Measurements from ENCODE around the gene FAM227A.

The FAM227A gene

DNA sequence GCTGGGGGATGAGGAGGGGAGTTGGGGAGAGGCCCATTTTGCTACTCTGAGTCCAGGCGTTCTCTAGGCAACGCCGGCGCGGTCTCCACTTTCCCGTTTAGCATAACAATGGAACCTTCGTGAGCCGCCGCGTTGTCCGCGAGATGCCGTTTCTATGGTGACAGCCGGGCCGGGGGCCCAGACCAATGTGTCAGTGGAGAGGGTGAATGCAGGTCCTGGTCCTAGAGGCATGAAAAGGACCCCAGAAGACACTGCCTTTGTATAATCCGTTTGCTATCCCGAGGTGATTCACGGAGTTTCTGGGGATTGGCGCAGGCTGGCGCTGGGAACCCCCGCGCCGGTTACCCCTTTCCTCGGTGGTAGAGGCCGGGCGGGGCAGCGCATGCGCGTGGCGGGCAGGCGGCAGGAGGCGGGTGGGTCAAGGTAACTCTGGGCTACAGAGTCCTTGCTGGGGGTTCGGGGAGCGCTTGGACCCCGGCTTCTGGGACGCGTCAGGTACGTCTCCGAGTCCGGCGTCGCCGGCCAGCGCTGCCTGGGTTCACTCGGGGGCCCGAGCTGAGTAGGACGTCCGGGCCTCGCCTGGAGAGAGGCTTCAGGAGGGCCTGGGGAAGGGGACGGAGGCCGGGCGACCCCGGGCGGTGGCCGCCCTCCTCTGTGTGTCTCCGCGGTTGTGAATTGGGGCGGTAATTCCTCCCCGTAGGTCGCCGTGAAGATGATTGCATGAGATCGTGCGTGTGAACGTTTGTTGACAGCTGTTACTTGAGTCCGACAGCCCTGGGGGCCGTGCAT is at the start of gene FAM227A, which contains the start of gene CBY1:
Gene FAM227A (minus strand): TSS at position 137 of the 789 bp plus-strand sequence. CDS start 6,224 bp downstream, outside the sequence.
Gene CBY1 (plus strand): TSS at position 383 of the 789 bp plus-strand sequence. CDS start 11,417 bp downstream, outside the sequence.
- no peak for FAIRE-seq

DNA sequence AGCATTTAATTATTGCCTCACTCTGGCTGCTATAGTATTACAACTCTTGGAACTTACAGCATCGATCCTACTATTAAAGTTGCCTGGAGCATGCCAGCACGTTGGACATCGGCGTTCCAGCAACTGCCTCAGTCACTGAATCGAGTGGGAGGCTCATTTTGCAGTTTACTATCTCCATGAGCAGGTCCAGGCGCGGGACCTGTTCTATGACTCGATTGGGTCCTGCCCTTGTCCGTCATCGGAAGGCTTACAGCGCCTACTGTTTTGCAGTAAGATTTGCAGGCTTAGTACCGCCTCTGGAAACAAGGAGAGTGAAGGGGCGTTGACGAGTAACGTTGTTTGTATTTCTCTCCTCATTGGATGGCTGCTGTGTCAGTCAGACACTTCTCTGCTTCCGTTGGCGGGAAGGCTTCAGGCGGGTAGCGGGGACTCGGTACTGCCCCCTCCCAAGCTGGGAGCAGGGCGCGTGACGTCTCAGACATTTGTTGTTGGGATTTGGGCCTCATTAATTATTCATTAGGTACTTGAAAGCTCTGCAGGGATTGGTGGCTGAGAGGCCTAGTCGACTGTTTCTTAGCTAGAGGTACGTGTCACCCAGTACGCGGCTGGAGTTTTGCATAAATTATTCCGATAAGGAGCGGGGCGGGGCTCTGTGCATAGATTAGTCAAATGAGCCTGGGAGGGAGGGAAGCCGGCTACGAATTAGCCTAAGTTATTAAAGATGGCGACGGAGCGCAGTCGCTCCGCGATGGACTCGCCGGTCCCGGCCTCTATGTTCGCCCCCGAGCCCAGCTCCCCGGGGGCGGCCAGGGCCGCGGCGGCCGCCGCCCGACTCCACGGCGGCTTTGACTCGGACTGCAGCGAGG is 49.3 kb upstream of the FAM227A start, which contains the start of gene GTPBP1:
Gene GTPBP1 (plus strand): TSS at position 710 of the 866 bp plus-strand sequence. CDS start 12 bp downstream, at position 722.
- peak; percentile 97 for FAIRE-seq

DNA sequence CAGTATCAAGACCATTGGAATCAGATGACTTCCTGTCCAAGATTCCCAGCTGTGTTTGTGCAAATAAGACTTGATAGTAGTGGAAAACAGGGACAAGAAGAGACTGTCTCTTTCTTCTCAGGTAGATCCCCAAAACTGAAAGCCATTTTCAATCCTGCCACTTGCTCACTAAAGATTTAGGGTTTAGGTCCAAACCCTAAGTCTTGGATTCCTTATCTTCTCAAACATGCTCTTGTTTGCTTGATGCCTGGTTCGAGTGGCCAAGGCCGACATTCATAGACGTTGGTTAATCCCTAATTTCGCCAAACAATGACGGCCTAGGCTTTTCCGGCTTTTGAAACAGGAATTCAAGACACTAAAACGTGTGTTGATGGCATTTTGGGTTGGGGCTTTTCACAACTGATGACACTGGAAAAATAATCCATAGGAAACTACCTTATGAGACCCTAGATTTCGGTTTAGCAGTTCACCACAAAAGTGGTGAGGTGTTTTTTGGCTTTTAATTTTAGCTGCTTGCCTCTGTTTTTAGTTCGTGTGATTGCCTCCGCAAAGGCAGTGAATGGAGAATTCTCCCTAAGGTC is 48.6 kb upstream of the FAM227A start:
- no peak for FAIRE-seq

DNA sequence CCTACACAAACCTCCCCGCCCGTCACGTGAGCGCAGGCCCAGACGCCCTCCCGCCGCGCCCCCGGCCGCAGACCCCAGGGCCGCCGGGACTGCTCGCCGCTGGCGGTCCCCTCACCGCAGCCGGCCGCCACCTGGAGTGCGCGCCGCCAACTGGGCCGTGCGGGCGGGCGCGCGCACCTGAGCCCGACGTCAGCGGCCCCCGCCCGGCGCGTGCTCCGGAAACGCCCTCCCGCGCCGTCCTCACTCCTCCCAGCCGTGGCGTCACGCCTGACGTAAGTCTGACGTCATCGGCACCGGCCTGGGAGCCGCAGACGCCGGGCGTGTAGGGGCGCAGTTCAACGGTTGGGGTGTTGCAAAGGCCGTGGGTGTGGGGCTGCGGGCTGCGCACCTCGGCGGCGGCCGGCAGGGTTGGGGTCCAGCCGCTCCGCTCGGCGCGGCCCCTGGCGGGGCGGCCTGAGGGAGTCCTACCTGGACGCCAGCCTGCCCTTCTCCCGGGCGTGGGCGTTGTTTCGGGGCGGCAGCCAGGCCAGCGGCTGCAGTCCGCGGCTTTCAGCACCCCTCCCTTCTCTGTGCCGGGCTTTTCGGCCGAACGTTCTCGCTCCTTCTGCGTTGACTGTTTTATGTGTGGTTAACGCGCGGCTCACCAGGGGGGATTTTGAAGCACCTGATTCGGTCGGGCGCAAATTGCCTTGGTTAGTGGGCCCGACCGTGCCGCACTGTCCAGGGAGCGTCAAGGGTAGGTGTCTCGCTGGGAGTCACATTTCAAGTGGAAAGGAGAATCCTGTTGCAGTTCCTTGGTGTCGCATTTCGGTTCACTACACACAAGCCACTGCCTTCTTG is 44.8 kb upstream of the FAM227A start, which contains the start of gene JOSD1:
Gene JOSD1 (minus strand): TSS at position 155 of the 840 bp plus-strand sequence. CDS start 956 bp downstream, outside the sequence.
- no peak for FAIRE-seq

DNA sequence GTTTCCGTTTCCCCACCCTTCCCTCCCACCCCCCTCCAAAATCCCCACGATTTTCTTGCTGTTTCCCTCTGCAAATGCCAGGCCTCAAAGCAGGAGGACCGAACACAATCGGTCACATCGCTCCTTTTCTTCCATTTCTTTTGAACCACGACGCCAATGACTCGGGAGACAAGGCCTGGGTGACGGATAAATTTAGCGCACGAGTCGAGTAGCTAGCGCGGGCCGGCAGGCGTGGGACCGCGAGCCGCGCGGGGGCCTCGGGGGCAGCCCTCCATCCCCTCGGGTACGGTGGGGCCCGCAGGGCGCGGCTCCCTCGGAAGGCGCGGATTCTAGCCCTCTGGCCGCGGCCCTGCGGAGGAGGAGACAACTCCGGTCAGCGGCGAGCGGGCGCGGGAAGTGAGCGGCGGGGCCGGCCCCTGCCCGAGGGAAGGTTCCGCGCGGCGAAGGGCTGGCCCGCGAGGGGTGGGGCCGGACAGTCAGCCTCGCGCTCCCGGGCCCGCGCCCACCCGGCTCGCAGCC is 44.1 kb upstream of the FAM227A start:
- FAIRE-seq = no peak

DNA sequence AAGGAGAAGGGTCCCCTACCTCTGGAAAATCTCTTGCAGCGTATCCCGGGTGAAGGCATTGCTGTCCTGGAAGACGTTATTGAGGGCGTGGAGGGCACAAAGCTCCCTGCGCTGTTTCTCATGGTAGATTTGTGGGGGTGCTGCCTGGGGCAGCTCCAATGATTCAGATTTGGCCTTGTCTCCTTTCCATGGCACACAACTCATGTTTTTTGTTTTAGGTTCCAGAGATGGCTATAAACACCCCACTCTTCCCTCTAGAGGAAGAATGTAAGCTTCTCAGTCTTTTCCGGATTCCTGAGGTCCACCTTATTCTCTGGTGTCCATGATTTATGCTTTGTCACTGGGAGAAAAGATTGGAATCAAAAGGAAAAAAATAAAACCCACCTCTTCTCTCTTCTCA is 43.6 kb upstream of the FAM227A start:
- FAIRE-seq = no peak

DNA sequence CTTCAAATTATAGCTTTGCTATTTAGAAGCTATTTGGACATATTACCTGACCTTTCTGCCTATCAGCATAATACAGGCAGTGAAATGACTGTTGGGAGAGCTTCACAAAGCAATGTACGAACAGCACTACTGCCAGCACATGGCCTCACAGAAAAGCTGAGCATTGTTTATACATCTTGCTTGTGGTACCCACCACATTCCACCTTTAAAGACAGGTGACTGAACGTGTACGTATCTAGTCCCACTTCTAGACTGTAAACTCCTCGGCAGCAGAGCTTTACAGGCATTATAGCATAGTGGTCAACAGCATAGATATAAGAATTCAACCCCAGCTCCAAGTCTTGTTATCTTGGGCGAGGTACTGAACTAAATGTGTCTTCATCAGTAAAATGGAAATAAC is 43.0 kb upstream of the FAM227A start:
- no peak for FAIRE-seq

DNA sequence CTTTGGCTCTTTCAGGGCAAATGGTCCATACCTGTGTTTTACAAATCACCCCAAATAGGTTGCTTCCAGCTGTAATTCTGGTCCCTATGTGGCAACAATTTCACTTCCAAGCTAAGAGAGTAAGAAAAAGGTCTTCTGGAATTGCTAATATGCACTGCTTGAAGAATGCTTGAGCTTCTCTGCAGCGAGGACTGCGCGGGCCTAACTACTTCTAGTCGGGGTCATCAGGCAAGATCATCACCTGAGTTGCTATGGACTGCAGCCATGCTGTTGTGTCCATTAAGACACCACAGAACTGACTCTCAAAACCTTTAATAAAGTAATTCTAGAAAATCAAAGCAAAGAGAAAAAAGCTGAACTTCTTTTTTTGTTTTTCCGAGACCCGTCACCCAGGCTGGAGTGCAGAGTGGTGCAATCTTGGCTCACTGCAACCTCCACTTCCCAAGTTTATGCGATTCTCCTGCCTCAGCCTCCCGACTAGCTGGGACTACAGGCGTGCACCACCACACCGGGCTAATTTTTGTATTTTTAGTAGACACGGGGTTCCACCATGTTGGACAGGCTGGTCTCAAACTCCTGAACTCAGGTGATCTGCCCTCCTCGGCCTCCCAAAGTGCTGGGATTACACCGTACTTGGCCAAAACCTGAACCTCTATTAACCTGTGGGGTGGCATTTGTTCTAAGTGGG is 42.4 kb upstream of the FAM227A start:
- FAIRE-seq = no peak

DNA sequence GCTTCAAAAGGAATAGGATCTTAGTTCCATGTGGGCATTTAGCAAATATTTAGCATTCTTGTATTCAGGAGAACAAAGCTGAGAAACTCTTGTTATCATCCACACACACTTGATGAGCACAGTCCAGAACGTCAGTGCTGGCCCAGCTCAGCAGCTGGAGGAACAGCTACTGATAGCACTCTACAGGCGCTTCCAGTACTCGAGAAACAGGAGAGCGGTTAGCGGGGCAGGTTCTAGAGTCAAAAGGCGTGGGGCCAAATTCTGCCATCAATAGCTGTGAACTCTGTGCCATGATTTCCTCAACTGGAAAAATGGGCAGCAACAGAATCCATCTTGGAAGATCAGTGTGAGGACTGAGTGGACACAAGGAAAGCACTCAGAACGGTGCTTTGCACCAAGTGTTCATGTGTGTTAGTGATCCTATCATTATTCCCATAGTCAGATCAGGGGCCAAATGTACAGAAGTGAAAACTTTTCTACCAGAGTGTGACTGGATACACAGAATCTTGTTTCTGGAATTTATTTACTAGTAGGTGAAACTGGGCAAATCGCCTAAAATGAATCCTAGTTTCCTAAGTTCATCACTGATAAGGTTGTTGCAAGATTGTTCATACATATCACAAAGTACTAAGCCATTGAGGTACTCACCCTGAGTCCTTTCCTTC is 41.4 kb upstream of the FAM227A start:
- FAIRE-seq = no peak

DNA sequence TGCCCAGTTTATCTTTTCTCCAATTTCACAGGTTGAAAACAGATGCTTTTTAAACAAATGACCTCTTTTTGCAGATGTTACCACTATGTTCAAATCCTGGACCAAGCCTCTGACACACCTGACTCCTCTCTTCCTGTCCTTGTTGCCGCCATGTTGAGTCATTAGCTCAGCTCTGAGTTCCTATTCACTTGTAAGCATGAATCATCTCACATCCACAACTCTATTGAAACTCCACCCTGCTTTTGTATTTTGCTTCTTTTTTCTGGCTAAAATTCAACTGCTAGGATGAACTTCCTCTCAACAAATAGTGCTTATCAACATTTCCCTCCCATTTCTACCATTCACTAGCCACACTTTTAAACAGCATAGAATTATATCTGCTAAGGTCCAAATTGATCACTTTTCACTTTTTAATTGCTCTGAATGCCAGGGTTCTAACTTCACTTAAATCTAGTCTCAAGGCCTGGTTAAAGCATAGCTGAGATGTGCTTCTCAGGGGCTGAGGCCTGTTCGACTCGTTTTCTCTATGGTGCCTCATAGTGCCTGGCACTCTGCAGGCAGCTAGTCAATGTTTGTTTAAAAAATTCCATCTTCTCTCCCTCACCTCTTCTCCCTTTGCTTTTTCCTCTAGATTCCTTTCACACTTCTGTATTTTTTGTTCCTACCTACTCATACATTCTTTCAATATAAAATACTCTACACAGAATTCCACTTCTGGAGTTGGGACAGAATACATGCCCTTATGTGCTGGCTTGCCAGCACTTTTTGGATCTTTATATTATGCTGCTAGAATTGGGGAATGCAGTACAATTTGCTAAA is 40.6 kb upstream of the FAM227A start:
- FAIRE-seq = no peak

DNA sequence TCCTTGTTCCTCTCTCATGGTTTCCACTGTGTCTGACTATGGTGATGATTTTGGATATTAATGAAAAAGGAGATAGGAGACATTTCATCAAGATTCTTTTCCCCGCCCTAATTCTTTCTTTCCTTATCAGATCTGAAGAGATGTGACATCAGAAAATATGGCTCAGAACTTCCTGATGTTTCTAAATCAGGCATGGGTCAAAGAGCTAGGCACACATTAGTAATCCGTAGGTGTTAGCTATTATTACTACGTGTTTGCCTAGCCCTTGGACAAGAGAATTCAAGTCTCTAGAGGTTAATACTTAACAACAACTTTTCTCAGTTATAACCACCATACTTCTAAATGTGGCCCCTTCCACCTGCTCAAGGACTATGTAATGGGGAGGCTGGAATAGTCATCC is 38.7 kb upstream of the FAM227A start:
- FAIRE-seq = no peak

DNA sequence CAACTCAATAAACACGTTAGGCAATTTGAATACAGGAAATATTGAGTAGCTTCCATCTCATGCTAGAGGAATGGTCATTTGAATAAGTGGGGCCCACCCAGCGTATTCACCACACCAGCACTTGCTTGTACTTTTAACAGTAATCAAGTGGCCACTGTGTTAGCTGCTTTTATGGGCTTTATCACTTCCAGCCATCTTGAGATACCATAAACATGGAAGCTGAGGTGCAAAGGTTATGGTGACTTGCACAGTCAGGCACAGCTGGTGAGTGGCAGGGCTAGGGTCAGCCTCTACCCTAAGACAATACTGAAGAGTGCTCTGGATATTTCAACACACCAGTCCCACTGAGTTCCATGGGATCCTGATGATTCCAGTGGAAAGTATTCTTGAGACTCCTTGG is 37.9 kb upstream of the FAM227A start:
- no peak for FAIRE-seq

DNA sequence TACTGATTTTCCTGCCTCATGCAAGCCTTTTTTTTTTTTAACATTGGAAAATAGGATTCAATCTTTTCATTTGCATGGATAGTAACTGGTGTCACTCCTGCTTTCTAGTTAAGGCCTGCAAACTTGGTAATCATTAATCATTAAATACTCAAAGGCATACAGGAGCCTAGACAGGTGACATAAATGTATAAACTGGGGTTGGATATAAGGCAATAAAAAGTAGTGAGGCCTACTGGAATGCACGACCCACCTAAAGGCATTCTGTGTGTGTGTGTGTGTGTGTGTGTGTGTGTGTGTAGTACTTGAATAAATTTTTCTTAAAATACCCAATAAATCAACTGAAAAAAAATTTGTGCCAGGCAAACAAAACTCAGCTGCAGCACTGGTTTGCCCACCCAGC is 33.5 kb upstream of the FAM227A start:
- FAIRE-seq = no peak

DNA sequence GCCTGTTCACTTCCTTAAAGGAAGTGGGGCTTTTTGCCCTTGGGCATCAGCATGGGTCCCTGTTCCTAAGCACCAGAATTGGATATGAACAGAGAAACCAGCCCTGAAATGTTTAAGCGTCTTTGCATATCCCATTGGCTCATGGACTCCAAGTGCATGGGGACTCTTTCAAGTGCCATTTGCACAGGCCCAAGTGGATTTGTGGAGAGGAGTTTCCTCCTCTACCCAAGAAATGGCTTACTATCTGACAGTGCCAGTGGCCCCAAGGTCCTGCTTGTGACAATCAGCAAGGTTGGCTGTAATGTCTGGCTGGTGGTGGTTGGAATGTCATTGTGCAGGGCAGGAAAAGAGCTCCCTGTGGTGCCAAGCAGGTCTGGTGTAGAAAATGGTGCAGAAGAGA is 29.6 kb upstream of the FAM227A start:
- no peak for FAIRE-seq

DNA sequence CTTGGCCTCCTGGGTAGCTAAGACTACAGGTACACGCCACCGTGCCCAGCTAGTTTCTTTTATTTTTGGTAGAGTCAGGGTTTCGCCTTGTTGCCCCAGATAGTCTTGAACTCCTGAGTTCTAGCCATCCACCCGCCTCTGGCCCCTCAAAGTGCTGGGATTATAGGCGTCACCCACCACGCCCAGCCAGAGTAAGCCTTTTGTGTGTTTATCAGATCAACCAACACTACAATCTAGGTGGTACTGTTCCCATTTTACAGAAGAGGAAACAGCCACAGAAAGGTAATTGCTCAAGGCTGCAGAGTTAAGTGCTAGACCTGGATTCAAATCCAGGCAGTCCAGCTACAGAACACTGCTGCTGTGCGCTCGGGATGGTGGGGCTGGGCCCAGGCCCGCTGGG is 28.7 kb upstream of the FAM227A start:
- FAIRE-seq = no peak

DNA sequence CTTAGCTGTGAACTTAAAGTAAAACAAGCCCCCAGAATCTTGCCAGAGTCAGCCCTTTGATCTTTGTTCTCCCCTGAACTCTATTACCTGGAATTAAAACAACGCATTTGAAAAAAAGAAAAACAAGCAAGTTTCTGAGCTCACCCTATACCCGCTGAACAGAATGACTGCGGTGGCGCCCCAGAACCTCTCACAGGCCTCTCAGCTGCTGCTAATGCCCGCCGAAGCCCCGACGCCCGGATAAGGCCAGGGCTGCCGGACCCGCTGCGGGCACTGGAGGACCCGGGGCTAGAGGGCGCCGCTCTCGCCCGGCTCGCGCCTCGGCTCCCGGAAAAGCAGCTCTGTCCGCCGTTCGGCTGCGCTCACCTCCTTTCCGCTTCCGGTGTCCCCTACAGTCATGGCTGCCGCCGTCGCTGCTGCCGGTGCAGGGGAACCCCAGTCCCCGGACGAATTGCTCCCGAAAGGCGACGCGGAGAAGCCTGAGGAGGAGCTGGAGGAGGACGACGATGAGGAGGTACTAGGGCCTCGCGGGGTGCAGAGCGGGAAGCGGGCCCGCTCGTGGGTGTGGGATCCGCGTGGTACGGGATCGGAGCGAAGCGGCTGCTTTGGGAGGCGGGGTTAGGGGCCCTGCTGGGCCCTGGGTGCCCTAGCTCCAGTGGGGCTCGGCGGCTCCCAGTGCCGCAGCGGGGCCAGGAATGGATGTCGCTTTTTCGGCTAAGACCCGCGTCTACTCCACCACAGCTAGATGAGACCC is 25.6 kb upstream of the FAM227A start, which contains the start of gene TOMM22:
Gene TOMM22 (plus strand): TSS at position 376 of the 754 bp plus-strand sequence. CDS start 22 bp downstream, at position 398.
- FAIRE-seq = no peak

DNA sequence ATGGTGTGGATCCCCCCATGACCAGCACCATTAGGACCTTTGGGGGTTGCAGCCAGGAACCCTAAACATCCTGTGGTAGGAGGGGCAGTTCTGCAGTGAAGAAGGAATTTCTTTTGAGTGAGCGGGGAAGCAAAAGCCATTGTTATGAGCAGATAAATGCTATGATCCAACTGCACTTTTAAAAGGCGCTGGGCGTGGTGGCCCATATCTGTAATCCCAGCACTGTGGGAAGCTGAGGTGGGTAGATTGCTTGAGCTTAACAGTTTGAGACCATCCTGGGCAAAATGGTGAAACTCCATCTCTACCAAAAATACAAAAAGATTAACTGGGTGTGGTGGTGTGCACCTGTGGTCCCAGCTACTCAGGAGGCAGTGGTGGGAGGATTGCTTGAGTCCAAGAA is 19.6 kb upstream of the FAM227A start:
- no peak for FAIRE-seq

DNA sequence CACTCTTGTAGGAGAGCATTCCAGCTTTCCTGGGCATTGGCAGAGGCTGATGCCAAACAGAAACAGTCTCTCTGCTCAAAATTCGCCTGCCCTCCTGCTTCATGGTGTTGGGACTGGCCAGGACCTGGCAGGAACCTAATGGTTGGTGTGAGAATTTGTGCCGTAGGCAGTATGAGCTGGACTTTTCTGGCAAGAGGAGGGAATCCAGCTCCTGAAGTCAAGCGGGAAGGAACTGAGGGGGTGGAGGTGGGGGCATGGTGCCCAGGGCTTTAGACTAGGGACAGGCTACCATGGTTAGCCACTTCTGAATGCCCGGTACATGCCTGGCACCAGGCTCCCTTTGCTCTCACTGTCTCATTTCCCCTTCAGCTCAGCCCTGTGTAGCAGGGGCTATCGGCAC is 18.7 kb upstream of the FAM227A start:
- no peak for FAIRE-seq
